ENCODE data around the gene ATP1A3.

- no peak for TF ChIP-seq CTCF (IDR thresholded peaks at IDR 0.05)
- no peak for TF ChIP-seq POLR2A (IDR thresholded peaks at IDR 0.05)
Measured at GRCh38 chr19:41921577-41922576, 72.2 kb downstream of the ATP1A3 start.

All from thyroid gland (tissue), 4 donors.